ENCODE measurements around the gene PPCDC. TPM values are rescaled to one million over a fixed set of nuclear protein-coding genes. Genes with fewer than 3 reads are reported as not detected.

Gene PPCDC
- polyA plus RNA-seq, 3 donors = 14.2 to 33.7 (median 18.7) TPM

DNA sequence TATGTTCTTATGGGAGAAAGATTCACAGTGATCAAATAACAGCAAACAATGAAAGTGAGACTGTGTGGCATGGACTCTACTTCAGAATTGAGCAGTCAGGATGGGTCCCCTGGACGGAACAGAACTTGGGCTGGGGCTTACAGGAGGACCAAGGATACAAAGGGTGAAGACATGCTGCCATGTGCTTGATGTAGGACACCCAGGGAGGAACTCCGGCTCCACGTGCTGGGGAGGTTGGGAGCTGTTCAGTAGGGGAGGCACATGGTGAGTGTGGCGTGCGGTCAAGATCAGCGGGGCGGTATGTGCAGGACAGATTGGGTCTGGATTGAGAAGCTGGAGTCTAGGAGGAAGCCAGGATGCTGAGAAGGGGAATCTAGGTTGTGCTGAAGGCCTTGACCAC is 32.6 kb downstream of the PPCDC start:
- Histone ChIP-seq H3K9ac (ENCODE audit: insufficient read depth, low read length, poor library complexity, severe bottlenecking) (no peak overlapping the region), H3K9me3 (replicated peaks in 1 of 2; ENCODE audit: control insufficient read depth in 1 of 2, insufficient read depth in 1 of 2, low read length in 2 of 2) (no peaks in the 10 kb centered on the region), H4K20me1 (ENCODE audit: insufficient read depth, low read length) (no peaks in the 10 kb centered on the region), H3K4me2 (replicated peaks; ENCODE audit: extremely low read depth, low read length, poor library complexity, severe bottlenecking) (no peak overlapping the region), H3K4me3 (replicated peaks in 1 of 3; ENCODE audit: low read depth in 2 of 3, low read length in 3 of 3) (no peak overlapping the region), H3K4me1 (ENCODE audit: control insufficient read depth in 1 of 2, insufficient read depth in 2 of 2, low read length in 2 of 2) (peaks cover 25 to 42% of the 10 kb centered on the region in 2 donors), H3K27ac (ENCODE audit: low read depth in 1 of 2, low read length in 2 of 2) (no peak overlapping the region), H2AFZ (ENCODE audit: insufficient read depth, low read depth, low read length, poor library complexity, severe bottlenecking) (no peak overlapping the region), H3K79me2 (ENCODE audit: insufficient read depth, low read length) (no peaks in the 10 kb centered on the region), H3K27me3 (ENCODE audit: control insufficient read depth in 2 of 2, insufficient read depth in 2 of 2, low read length in 2 of 2) (no peaks in the 10 kb centered on the region), H3K36me3 (replicated peaks in 1 of 2; ENCODE audit: control insufficient read depth in 1 of 2, insufficient read depth in 2 of 2, low read length in 2 of 2) (no peaks in the 10 kb centered on the region)
- H3K9me3 Mint-ChIP-seq = no peaks in the 10 kb centered on the region
- peak overlapping the region in 2 of 7 donors; percentile 24 to 62 for H3K27ac Mint-ChIP-seq
- DNase-seq = no peak
- H3K4me3 Mint-ChIP-seq = no peak overlapping the region
- 96% methylated on average over 7 of the region's 7 CpGs for WGBS (ENCODE audit: insufficient coverage)
- peaks cover 9 to 10% of the 10 kb centered on the region in 2 donors for H3K36me3 Mint-ChIP-seq
- H3K4me1 Mint-ChIP-seq = peaks cover 38% of the 10 kb centered on the region
- peaks cover 0 to 2% (median 0%) of the 10 kb centered on the region in 3 donors for H3K27me3 Mint-ChIP-seq (ENCODE audit: low read depth in 3 of 3)
- intact Hi-C loops (cut with micrococcal nuclease) = no loop called here
- TF ChIP-seq, protein P1, sequence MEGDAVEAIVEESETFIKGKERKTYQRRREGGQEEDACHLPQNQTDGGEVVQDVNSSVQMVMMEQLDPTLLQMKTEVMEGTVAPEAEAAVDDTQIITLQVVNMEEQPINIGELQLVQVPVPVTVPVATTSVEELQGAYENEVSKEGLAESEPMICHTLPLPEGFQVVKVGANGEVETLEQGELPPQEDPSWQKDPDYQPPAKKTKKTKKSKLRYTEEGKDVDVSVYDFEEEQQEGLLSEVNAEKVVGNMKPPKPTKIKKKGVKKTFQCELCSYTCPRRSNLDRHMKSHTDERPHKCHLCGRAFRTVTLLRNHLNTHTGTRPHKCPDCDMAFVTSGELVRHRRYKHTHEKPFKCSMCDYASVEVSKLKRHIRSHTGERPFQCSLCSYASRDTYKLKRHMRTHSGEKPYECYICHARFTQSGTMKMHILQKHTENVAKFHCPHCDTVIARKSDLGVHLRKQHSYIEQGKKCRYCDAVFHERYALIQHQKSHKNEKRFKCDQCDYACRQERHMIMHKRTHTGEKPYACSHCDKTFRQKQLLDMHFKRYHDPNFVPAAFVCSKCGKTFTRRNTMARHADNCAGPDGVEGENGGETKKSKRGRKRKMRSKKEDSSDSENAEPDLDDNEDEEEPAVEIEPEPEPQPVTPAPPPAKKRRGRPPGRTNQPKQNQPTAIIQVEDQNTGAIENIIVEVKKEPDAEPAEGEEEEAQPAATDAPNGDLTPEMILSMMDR (IDR thresholded peaks at IDR 0.05) = no peak

DNA sequence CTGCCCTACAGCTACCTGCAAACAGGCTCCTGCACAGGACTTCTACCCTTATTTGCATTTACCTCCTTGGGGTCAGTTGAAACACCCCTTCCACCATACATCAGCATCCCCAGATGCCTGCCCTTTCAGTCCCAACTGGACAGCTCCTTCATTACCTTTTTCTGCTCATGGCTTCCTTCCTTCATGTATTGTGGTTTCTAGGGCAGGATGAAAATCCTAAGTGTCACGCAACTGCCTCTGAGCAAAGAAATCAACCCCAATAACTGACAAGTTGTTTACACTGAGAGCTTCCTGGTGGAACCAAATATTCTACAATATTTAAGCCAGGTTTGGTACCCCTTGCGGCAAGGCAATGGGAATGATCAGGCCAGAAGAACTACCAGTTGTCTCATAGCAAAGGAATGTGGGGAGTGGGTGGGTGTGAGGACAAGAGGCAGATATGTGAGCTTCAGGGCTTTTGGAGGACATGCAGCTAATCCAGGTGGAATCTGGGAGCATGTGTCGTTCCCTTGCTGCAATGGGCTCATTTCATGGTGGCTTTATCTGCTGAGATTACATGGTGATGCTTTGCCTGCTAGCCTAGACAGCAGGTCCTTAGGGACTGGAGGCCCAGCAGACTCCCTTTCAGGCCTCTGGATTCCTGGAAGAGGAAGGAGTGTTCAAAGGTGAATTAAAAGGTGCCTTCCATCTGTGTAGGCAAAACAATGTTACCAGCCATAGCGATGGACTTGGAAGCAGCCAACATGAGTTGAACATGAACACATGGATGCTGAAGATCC is 34.9 kb downstream of the PPCDC start:
- H3K9ac ChIP-seq (ENCODE audit: insufficient read depth, low read length, poor library complexity, severe bottlenecking) = no peak overlapping the region
- no peak overlapping the region for H3K4me3 Mint-ChIP-seq
- intact Hi-C loops (cut with micrococcal nuclease) = no loop called here
- no peaks in the 10 kb centered on the region for H3K27me3 ChIP-seq (ENCODE audit: control insufficient read depth in 2 of 2, insufficient read depth in 2 of 2, low read length in 2 of 2)
- H3K27ac Mint-ChIP-seq = peak overlapping the region in 2 of 7 donors; percentile 63 to 78
- peaks cover 9 to 10% of the 10 kb centered on the region in 2 donors for H3K36me3 Mint-ChIP-seq
- peaks cover 0 to 2% (median 2%) of the 10 kb centered on the region in 3 donors for H3K27me3 Mint-ChIP-seq (ENCODE audit: low read depth in 3 of 3)
- H3K4me3 ChIP-seq (replicated peaks in 1 of 3; ENCODE audit: low read depth in 2 of 3, low read length in 3 of 3) = no peak overlapping the region
- DNase-seq = no peak
- H3K9me3 Mint-ChIP-seq = peaks cover 0 to 2% (median 0%) of the 10 kb centered on the region in 7 donors
- no peak overlapping the region for H2AFZ ChIP-seq (ENCODE audit: insufficient read depth, low read depth, low read length, poor library complexity, severe bottlenecking)
- no peaks in the 10 kb centered on the region for H3K9me3 ChIP-seq (replicated peaks in 1 of 2; ENCODE audit: control insufficient read depth in 1 of 2, insufficient read depth in 1 of 2, low read length in 2 of 2)
- H3K4me1 ChIP-seq (ENCODE audit: control insufficient read depth in 1 of 2, insufficient read depth in 2 of 2, low read length in 2 of 2) = peaks cover 40 to 54% of the 10 kb centered on the region in 2 donors
- H4K20me1 ChIP-seq (ENCODE audit: insufficient read depth, low read length) = no peaks in the 10 kb centered on the region
- H3K27ac ChIP-seq (ENCODE audit: low read depth in 1 of 2, low read length in 2 of 2) = peak overlapping the region in 1 of 2 donors; percentile 31
- H3K79me2 ChIP-seq (ENCODE audit: insufficient read depth, low read length) = no peaks in the 10 kb centered on the region
- TF ChIP-seq, protein P1 (IDR thresholded peaks at IDR 0.05) = no peak
- H3K36me3 ChIP-seq (replicated peaks in 1 of 2; ENCODE audit: control insufficient read depth in 1 of 2, insufficient read depth in 2 of 2, low read length in 2 of 2) = no peaks in the 10 kb centered on the region
- H3K4me1 Mint-ChIP-seq = peaks cover 52% of the 10 kb centered on the region
- H3K4me2 ChIP-seq (replicated peaks; ENCODE audit: extremely low read depth, low read length, poor library complexity, severe bottlenecking) = no peak overlapping the region
- WGBS (ENCODE audit: insufficient coverage) = 88% methylated on average over 3 of the region's 4 CpGs

Data from CD14-positive monocyte (primary cell).